Astrocyte (in vitro differentiated cells and primary cell): Measurements from ENCODE around the gene BICRAL.

ENCODE experiments used
- CTCF ChIP-seq: IDR thresholded peaks from 2 replicates; pipeline ENCODE4 v1.5.1; 2011; ENCODE audit warnings: low read depth, mild to moderate bottlenecking, inconsistent platforms, low read length, moderate library complexity; ENCODE audit not compliant: insufficient read depth
- EZH2 ChIP-seq: IDR thresholded peaks from 2 replicates; pipeline ENCODE4 v1.6.1; 2012; ENCODE audit warnings: mild to moderate bottlenecking, low read length, inconsistent platforms; ENCODE audit not compliant: insufficient read depth

GRCh38 chr6:42740725-42741124, 41.1 kb upstream of the BICRAL start:
- TF ChIP-seq EZH2 (no peak), CTCF (no peak)
